ENCODE data around the gene CCDC9B. TPM values are rescaled to one million over a fixed set of nuclear protein-coding genes. Genes with fewer than 3 reads are reported as not detected.
A peak's percentile ranks its signal among the peaks of the same experiment; 100 is the strongest.

Gene CCDC9B
- total and polyA plus RNA-seq, 8 donors: 18.3 to 72.3 (median 32.3) TPM

- Histone ChIP-seq H3K9me3 (no peaks in the 10 kb centered on the region), H3K4me3 (no peak overlapping the region), H3K4me1 (peaks cover 0 to 6% (median 4%) of the 10 kb centered on the region in 3 donors), H3K27me3 (no peaks in the 10 kb centered on the region), H3K27ac (no peak overlapping the region), H3K36me3 (no peaks in the 10 kb centered on the region)
- no peak for TF ChIP-seq CTCF (IDR thresholded peaks at IDR 0.05)
- no peak for ATAC-seq
- 25 to 37% methylated on average over 6 of the region's 6 CpGs for WGBS, 2 donors
- DNase-seq: no peak
- no peak for FAIRE-seq
- intact Hi-C loops (cut with DNase I): loop anchor here in 1 of 3 donors (10.0 kb wide), 2 partner anchors 59 to 81 kb away; partner anchors contain the start of gene ANKRD63
These were observed 3.5 kb upstream of the CCDC9B start for GRCh38 chr15:40344217-40344616.

GRCh38 chr15:40343512-40343911 lies 2.8 kb upstream of the CCDC9B start:
- H3K27ac ChIP-seq: no peak overlapping the region
- FAIRE-seq: no peak
- H3K27me3 ChIP-seq: no peaks in the 10 kb centered on the region
- peak in 1 of 6 donors; percentile 38 for DNase-seq
- ATAC-seq: no peak
- TF ChIP-seq CTCF (IDR thresholded peaks at IDR 0.05): no peak
- H3K4me1 ChIP-seq: peaks cover 0 to 6% (median 4%) of the 10 kb centered on the region in 3 donors
- intact Hi-C loops (cut with DNase I): loop anchor here in 1 of 3 donors (10.0 kb wide), 2 partner anchors 59 to 81 kb away; partner anchors contain the start of gene ANKRD63
- H3K36me3 ChIP-seq: no peaks in the 10 kb centered on the region
- no peaks in the 10 kb centered on the region for H3K9me3 ChIP-seq
- no peak overlapping the region for H3K4me3 ChIP-seq
- 72 to 78% methylated on average over 10 of the region's 10 CpGs for WGBS, 2 donors

- DNase-seq: peak in 1 of 6 donors; percentile 25
These were observed 1.9 kb upstream of the CCDC9B start for GRCh38 chr15:40342416-40343320.

GRCh38 chr15:40340038-40340739 lies 550 bp downstream of the CCDC9B start:
- DNase-seq: peak in 5 of 6 donors; percentile 41 to 85 (median 72)
- intact Hi-C loops (cut with DNase I): loop anchor here in 1 of 3 donors (10.0 kb wide), 2 partner anchors 55 to 85 kb away; partner anchors contain the start of gene ANKRD63

More at GRCh38 chr15:40342416-40343320, 1.9 kb upstream of the CCDC9B start:
- Histone ChIP-seq H3K36me3 (no peaks in the 10 kb centered on the region), H3K27me3 (no peaks in the 10 kb centered on the region), H3K27ac (peak overlapping the region in 1 of 4 donors; percentile 19), H3K4me3 (no peak overlapping the region), H3K4me1 (peaks cover 0 to 11% (median 4%) of the 10 kb centered on the region in 3 donors), H3K9me3 (no peaks in the 10 kb centered on the region)
- no peak for ATAC-seq
- TF ChIP-seq CTCF (IDR thresholded peaks at IDR 0.05): no peak
- intact Hi-C loops (cut with DNase I): loop anchor here in 1 of 3 donors (10.0 kb wide), 2 partner anchors 58 to 82 kb away; partner anchors contain the start of gene ANKRD63
- peak; percentile 86 for FAIRE-seq
- 69 to 70% methylated on average over 7 of the region's 7 CpGs for WGBS, 2 donors

More at GRCh38 chr15:40340038-40340739, 550 bp downstream of the CCDC9B start:
- H3K4me1 ChIP-seq: peaks cover 0 to 14% (median 4%) of the 10 kb centered on the region in 3 donors
- H3K36me3 ChIP-seq: no peaks in the 10 kb centered on the region
- no peaks in the 10 kb centered on the region for H3K27me3 ChIP-seq
- H3K9me3 ChIP-seq: no peaks in the 10 kb centered on the region
- ATAC-seq (peak; percentile 33 to 54 (median 45)), FAIRE-seq (no peak)
- 54 to 62% methylated on average over 14 of the region's 14 CpGs for WGBS, 2 donors
- H3K27ac ChIP-seq: peak overlapping the region; percentile 72 to 87 (median 82)
- no peak for TF ChIP-seq CTCF (IDR thresholded peaks at IDR 0.05)
- H3K4me3 ChIP-seq: peak overlapping the region in 2 of 4 donors; percentile 27 to 35

All from pancreas (tissue), 10 donors.